CD4-positive, alpha-beta memory T cell (primary cell): ENCODE data around the gene WASHC3. TPM values are rescaled to one million over a fixed set of nuclear protein-coding genes. Genes with fewer than 3 reads are reported as not detected.

Experiments
- CTCF ChIA-PET: fragments of 350-600 bp; sonication (Branson Sonifier 250); formaldehyde crosslinking; loops from one replicate; lab custom pipeline; 2021; ENCODE audit warnings: inconsistent platforms; ENCODE audit not compliant: partially characterized antibody; lab: Charles Lee
- POLR2A ChIA-PET: fragments of 350-600 bp; sonication (Branson Sonifier 250); formaldehyde crosslinking; loops from one replicate; lab custom pipeline; 2021; ENCODE audit not compliant: partially characterized antibody; lab: Charles Lee
- DNase-seq, 5 donors: peaks; one replicate each; pipeline versions ENCODE4 v3.0.0 to v3.0.0-alpha.2; 2020 to 2022; ENCODE audit warnings: mixed read lengths in 1 of 5
- H3K27ac ChIP-seq: one replicate; pipeline ENCODE4 v1.7.0; 2013; ENCODE audit warnings: low read depth, low read length
- H3K27me3 ChIP-seq: 2 replicates; pipeline ENCODE4 v1.7.0; 2013; ENCODE audit warnings: mild to moderate bottlenecking, low read length, moderate library complexity; ENCODE audit not compliant: insufficient read depth
- H3K36me3 ChIP-seq: 2 replicates; pipeline ENCODE4 v1.7.0; 2013; ENCODE audit warnings: mild to moderate bottlenecking, low read length, moderate library complexity; ENCODE audit not compliant: insufficient read depth
- H3K4me1 ChIP-seq: 2 replicates; pipeline ENCODE4 v1.7.0; 2013; ENCODE audit warnings: mild to moderate bottlenecking, low read length, moderate library complexity; ENCODE audit not compliant: insufficient read depth
- H3K4me3 ChIP-seq, 2 donors: one replicate each; pipeline ENCODE4 v1.7.0; 2013; ENCODE audit warnings: low read length in 2 of 2, mild to moderate bottlenecking in 1 of 2
- H3K9me3 ChIP-seq, 2 donors: one replicate each; pipeline ENCODE4 v1.7.0; 2013; ENCODE audit warnings: low read length in 2 of 2, control low read depth in 1 of 2; ENCODE audit not compliant: control insufficient read depth in 1 of 2
- H3K27ac Mint-ChIP-seq, 7 donors: one replicate each; pipeline ENCODE4 v1.8.0; 2020 to 2021; ENCODE audit warnings: mixed read lengths in 7 of 7, mild to moderate bottlenecking in 6 of 7, inconsistent platforms in 3 of 7, moderate library complexity in 3 of 7
- H3K27me3 Mint-ChIP-seq, 2 donors: one replicate each; pipeline ENCODE4 v1.8.0; 2020 to 2021; ENCODE audit warnings: mixed read lengths in 2 of 2
- H3K36me3 Mint-ChIP-seq, 2 donors: one replicate each; pipeline ENCODE4 v1.8.0; 2020 to 2021; ENCODE audit warnings: mixed read lengths in 2 of 2, inconsistent platforms in 1 of 2, mild to moderate bottlenecking in 1 of 2
- H3K4me1 Mint-ChIP-seq, 4 donors: one replicate each; pipeline ENCODE4 v1.8.0; 2020 to 2021; ENCODE audit warnings: mixed read lengths in 4 of 4, mild to moderate bottlenecking in 1 of 4
- H3K4me3 Mint-ChIP-seq, 8 donors: one replicate each; pipeline ENCODE4 v1.8.0; 2020 to 2021; ENCODE audit warnings: mixed read lengths in 8 of 8, mild to moderate bottlenecking in 7 of 8, moderate library complexity in 6 of 8, inconsistent platforms in 3 of 8
- H3K9me3 Mint-ChIP-seq, 8 donors: one replicate each; pipeline ENCODE4 v1.8.0; 2020 to 2021; ENCODE audit warnings: mixed read lengths in 8 of 8, mild to moderate bottlenecking in 5 of 8, inconsistent platforms in 3 of 8, moderate library complexity in 1 of 8
- intact Hi-C: fragments of 100-400 bp; cut with micrococcal nuclease; formaldehyde crosslinking; loops from one replicate; pipeline ENCODE4 v1.15.1; 2023
- polyA plus RNA-seq, 2 donors: library from polyadenylated mRNA; unstranded; fragments of 300-500 nt; fragmentation: Illumina TruSeq; gene quantifications; one replicate each; pipeline ENCODE4 v1.2.3, GENCODE V29; 2021
- total RNA-seq, 2 experiments: library from RNA; stranded (reverse); gene quantifications; one replicate each; pipeline ENCODE4 v1.2.3, GENCODE V29; 2021

The WASHC3 gene
- total and polyA plus RNA-seq, 4 experiments from 2014 or later = 44.6 to 107 (median 70.3) TPM

DNA sequence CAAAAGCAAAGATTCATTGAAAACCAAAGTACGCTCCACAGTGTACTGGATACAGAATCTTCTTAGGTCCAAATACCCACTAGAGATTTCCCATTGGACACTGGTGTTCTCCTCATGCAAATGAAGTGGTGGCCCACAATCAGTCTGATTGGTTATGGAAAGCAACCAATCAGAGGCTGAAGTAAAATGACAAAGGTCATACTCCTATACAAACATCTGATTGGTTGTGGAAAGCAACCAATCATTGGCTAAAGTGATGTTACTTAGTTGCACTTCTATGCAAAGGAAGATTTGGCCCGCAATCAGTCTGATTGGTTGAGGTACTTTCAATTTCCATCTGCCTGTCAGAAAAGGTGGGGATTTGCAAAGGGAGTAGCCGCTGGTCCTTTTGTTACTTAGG, 1.3 kb upstream of the WASHC3 start:
- H3K27ac Mint-ChIP-seq = peak overlapping the region in 3 of 7 donors; percentile 16 to 98 (median 19)
- CTCF ChIA-PET = no interaction called here
- DNase-seq = no peak

DNA sequence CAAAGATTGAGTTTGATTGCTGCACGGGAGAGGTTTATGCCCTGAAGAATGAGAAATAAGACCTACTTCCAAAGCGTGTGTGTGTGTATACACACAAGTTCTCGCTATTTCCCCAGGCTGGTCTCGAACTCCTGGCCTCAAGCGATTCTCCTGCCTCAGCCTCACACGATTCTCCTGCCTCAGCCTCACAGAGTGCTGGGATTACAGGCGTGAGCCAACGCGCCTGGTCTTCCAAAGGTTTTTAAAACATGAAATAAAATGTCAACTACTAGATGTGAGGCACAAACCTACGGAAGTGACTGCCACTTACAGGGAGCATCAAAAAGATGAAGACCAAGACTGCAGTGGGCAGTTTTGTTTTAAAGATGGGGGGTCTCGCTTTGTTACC, 622 bp upstream of the WASHC3 start:
- Mint-ChIP-seq H3K4me3 (peak overlapping the region; percentile 94 to 100 (median 98)), H3K9me3 (no peaks in the 10 kb centered on the region), H3K27ac (peak overlapping the region; percentile 98 to 99 (median 99)), H3K4me1 (peaks cover 22 to 41% (median 31%) of the 10 kb centered on the region in 4 donors), H3K36me3 (peaks cover 19 to 27% of the 10 kb centered on the region in 2 donors), H3K27me3 (peaks cover 2 to 3% of the 10 kb centered on the region in 2 donors)
- no peak for DNase-seq
- Histone ChIP-seq H3K36me3 (no peaks in the 10 kb centered on the region), H3K9me3 (no peaks in the 10 kb centered on the region), H3K27me3 (no peaks in the 10 kb centered on the region), H3K4me3 (no peak overlapping the region), H3K4me1 (peaks cover 31% of the 10 kb centered on the region), H3K27ac (peak overlapping the region; percentile 97)
- intact Hi-C loops = loop anchor here (1.0 to 10.0 kb wide), 5 partner anchors 58 to 365 kb away; partner anchors contain the start of genes CHPT1, DRAM1, GNPTAB and NUP37
- ChIA-PET POLR2A (interaction anchor here (0.8 to 2.3 kb wide), 8 partner anchors 9 to 655 kb away, joined by 3 to 23 read pairs (median 4); partner anchors contain the start of genes ARL1, NUP37 and PARPBP), CTCF (no interaction called here)

More for the DNA sequence above, 1.3 kb upstream of the WASHC3 start:
- no peaks in the 10 kb centered on the region for H3K36me3 ChIP-seq
- H3K27me3 ChIP-seq = no peaks in the 10 kb centered on the region
- Mint-ChIP-seq H3K9me3 (no peaks in the 10 kb centered on the region), H3K36me3 (peaks cover 13 to 20% of the 10 kb centered on the region in 2 donors), H3K27me3 (peaks cover 2 to 3% of the 10 kb centered on the region in 2 donors), H3K4me1 (peaks cover 20 to 35% (median 30%) of the 10 kb centered on the region in 4 donors), H3K4me3 (no peak overlapping the region)
- no peak overlapping the region for H3K27ac ChIP-seq
- no peak overlapping the region for H3K4me3 ChIP-seq
- no peaks in the 10 kb centered on the region for H3K9me3 ChIP-seq
- peaks cover 31% of the 10 kb centered on the region for H3K4me1 ChIP-seq
- POLR2A ChIA-PET = no interaction called here
- intact Hi-C loops = loop anchor here (2.0 to 10.0 kb wide), 3 partner anchors 232 to 366 kb away; partner anchors contain the start of genes CHPT1 and GNPTAB

DNA sequence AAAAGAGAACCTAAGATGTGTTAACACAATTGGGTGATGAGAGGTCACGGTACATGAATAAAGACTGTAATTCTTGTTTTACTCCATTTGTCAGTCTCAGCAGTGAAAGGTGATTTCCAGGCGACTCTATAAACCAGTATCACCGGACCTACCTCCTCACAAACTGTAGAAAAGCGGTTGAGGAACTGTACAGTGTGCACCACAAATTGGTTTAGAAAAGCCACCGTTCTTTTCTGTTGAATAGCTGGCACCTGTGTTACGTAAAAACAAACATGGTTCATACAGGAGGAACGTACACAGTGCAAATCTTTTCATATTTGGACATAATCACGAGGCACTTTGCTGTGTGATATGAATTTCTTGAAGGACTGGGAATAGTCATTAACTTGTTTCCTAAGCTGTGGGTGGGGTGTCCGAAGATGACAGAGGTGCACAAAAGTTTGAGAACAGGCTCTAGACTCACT, 663 bp downstream of the WASHC3 start:
- peak; percentile 31 to 67 (median 37) for DNase-seq
- H3K4me1 ChIP-seq = peaks cover 31% of the 10 kb centered on the region
- H3K36me3 ChIP-seq = peaks cover 6% of the 10 kb centered on the region
- Mint-ChIP-seq H3K27ac (peak overlapping the region; percentile 98 to 99 (median 99)), H3K4me3 (peak overlapping the region; percentile 94 to 100 (median 98)), H3K4me1 (peaks cover 30 to 53% (median 42%) of the 10 kb centered on the region in 4 donors), H3K9me3 (no peaks in the 10 kb centered on the region), H3K36me3 (peaks cover 29 to 36% of the 10 kb centered on the region in 2 donors), H3K27me3 (peaks cover under 1 to 3% of the 10 kb centered on the region in 2 donors)
- intact Hi-C loops = loop anchor here (5.0 to 10.0 kb wide), 2 partner anchors 286 to 364 kb away; partner anchors contain the start of gene CHPT1
- H3K27me3 ChIP-seq = no peaks in the 10 kb centered on the region
- CTCF ChIA-PET = interaction anchor here (1.2 kb wide), 1 partner anchor 39 kb away, joined by 4 read pairs; no protein-coding TSS in a partner anchor
- H3K9me3 ChIP-seq = no peaks in the 10 kb centered on the region
- H3K4me3 ChIP-seq = peak overlapping the region; percentile 59 to 78
- POLR2A ChIA-PET = interaction anchor here (0.6 to 2.3 kb wide), 10 partner anchors 10 to 1869 kb away, joined by 3 to 23 read pairs (median 4); partner anchors contain the start of genes ARL1, DRAM1, HSP90B1 and NUP37
- peak overlapping the region; percentile 97 for H3K27ac ChIP-seq

DNA sequence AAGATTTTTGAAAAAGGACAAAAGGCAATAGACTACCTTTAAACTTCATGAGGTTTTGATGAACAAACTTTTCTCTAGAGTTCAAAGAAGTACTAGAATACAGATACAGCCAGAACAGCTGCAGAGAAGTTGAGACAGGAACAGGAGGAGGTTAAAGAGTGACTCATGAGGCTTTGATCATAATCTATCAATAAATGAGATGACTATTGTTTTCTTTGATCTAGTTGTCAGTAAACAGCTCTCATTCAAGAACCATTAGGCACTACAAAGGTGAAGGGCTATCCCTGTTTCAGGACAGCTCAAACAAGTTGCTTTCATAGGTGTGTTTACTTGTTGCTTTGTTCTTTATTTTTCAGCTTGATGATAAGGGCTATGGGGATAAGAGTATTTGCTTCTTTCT, 2.4 kb downstream of the WASHC3 start:
- peak overlapping the region; percentile 81 to 98 (median 86) for H3K27ac Mint-ChIP-seq
- peaks cover 31% of the 10 kb centered on the region for H3K4me1 ChIP-seq
- H3K4me3 Mint-ChIP-seq = peak overlapping the region in 5 of 8 donors; percentile 23 to 75 (median 44)
- H3K4me1 Mint-ChIP-seq = peaks cover 37 to 59% (median 47%) of the 10 kb centered on the region in 4 donors
- peaks cover 47 to 51% of the 10 kb centered on the region in 2 donors for H3K36me3 Mint-ChIP-seq
- peaks cover 14% of the 10 kb centered on the region for H3K36me3 ChIP-seq
- intact Hi-C loops = no loop called here
- peaks cover 0 to 3% of the 10 kb centered on the region in 2 donors for H3K27me3 Mint-ChIP-seq
- peak overlapping the region; percentile 19 for H3K27ac ChIP-seq
- CTCF ChIA-PET = interaction anchor here (1.3 kb wide), 1 partner anchor 20 kb away, joined by 3 read pairs; no protein-coding TSS in a partner anchor
- H3K9me3 Mint-ChIP-seq = no peaks in the 10 kb centered on the region
- peak; percentile 30 to 57 (median 39) for DNase-seq
- POLR2A ChIA-PET = no interaction called here
- no peaks in the 10 kb centered on the region for H3K9me3 ChIP-seq
- H3K27me3 ChIP-seq = no peaks in the 10 kb centered on the region
- no peak overlapping the region for H3K4me3 ChIP-seq

DNA sequence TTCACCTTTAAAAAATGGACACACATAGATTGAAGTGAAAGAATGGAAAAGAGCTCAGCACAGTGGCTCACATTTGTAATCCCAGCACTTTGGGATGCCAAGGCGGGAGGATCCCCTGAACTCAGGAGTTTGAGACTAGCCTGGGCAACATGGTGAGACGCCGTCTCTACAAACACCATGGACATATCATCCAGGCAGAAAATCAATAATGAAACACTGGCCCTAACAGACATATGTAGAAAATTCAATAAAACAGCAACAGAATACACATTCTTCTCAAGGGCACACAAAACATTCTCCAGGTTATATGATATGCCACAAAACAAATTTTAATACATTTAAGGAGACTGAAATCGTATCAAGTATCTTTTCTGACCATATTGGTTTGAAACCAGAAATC, 7.4 kb downstream of the WASHC3 start:
- no peak overlapping the region for H3K27ac ChIP-seq
- H3K9me3 Mint-ChIP-seq = no peaks in the 10 kb centered on the region
- no peaks in the 10 kb centered on the region for H3K9me3 ChIP-seq
- H3K4me1 ChIP-seq = peaks cover 17% of the 10 kb centered on the region
- ChIA-PET CTCF (no interaction called here), POLR2A (no interaction called here)
- no peak overlapping the region for H3K4me3 ChIP-seq
- peak overlapping the region in 1 of 8 donors; percentile 1 for H3K4me3 Mint-ChIP-seq
- no peaks in the 10 kb centered on the region for H3K27me3 ChIP-seq
- H3K4me1 Mint-ChIP-seq = peaks cover 38 to 55% (median 40%) of the 10 kb centered on the region in 4 donors
- H3K27me3 Mint-ChIP-seq = no peaks in the 10 kb centered on the region
- no peak overlapping the region for H3K27ac Mint-ChIP-seq
- intact Hi-C loops = no loop called here
- DNase-seq = no peak
- peaks cover 39% of the 10 kb centered on the region for H3K36me3 ChIP-seq
- peaks cover 62 to 66% of the 10 kb centered on the region in 2 donors for H3K36me3 Mint-ChIP-seq

DNA sequence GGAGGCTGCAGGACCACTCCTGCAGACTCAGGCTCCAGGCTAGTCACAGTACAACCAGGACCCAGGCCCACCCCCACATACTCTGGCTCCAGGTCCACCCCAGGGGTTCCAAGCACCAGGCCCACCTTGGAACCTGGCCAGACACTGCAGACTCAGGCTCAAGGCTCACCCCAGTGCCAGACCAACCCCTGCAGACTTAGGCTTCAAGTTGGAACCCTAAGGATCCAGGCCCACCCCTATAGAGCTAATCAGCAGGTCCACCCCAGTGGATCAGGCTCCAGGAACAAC, 8.8 kb downstream of the WASHC3 start:
- POLR2A ChIA-PET = no interaction called here

More for the DNA sequence above, 8.8 kb downstream of the WASHC3 start:
- Histone ChIP-seq H3K9me3 (no peaks in the 10 kb centered on the region), H3K4me3 (no peak overlapping the region), H3K27ac (no peak overlapping the region), H3K4me1 (peaks cover 9% of the 10 kb centered on the region), H3K36me3 (peaks cover 46% of the 10 kb centered on the region), H3K27me3 (no peaks in the 10 kb centered on the region)
- H3K27ac Mint-ChIP-seq = peak overlapping the region in 2 of 7 donors; percentile 23 to 38
- peaks cover 31 to 46% (median 32%) of the 10 kb centered on the region in 4 donors for H3K4me1 Mint-ChIP-seq
- H3K9me3 Mint-ChIP-seq = no peaks in the 10 kb centered on the region
- CTCF ChIA-PET = no interaction called here
- intact Hi-C loops = no loop called here
- no peaks in the 10 kb centered on the region for H3K27me3 Mint-ChIP-seq
- H3K4me3 Mint-ChIP-seq = no peak overlapping the region
- DNase-seq = no peak
- H3K36me3 Mint-ChIP-seq = peaks cover 60 to 73% of the 10 kb centered on the region in 2 donors
